GM06990 (cell line): Measurements from ENCODE around the gene OR1A2.
A peak's percentile ranks its signal among the peaks of the same experiment; 100 is the strongest.

Experiments
- DNase-seq: peaks from one replicate; pipeline ENCODE4 v3.0.0-alpha.2; 2011; ENCODE audit not compliant: insufficient read length; ENCODE audit errors: extremely low read depth
- H3K27me3 ChIP-seq: replicated peaks from 2 replicates; pipeline ENCODE4 v1.6.0; 2011; ENCODE audit warnings: low read length; ENCODE audit not compliant: control insufficient read depth, insufficient read depth
- H3K36me3 ChIP-seq: 2 replicates; pipeline ENCODE4 v1.5.1; 2011; ENCODE audit warnings: low read length; ENCODE audit not compliant: control insufficient read depth, insufficient read depth
- H3K4me3 ChIP-seq: replicated peaks from 2 replicates; pipeline ENCODE4 v1.5.1; 2011; ENCODE audit warnings: low read depth, mild to moderate bottlenecking, control low read depth, low read length
- TF ChIP-seq, protein P1 (sequence below): IDR thresholded peaks from 2 replicates; pipeline ENCODE4 v1.5.1; 2011; ENCODE audit warnings: low read length, control low read depth, mild to moderate bottlenecking, inconsistent platforms; ENCODE audit not compliant: insufficient read depth, poor library complexity, severe bottlenecking

Gene OR1A2, protein sequence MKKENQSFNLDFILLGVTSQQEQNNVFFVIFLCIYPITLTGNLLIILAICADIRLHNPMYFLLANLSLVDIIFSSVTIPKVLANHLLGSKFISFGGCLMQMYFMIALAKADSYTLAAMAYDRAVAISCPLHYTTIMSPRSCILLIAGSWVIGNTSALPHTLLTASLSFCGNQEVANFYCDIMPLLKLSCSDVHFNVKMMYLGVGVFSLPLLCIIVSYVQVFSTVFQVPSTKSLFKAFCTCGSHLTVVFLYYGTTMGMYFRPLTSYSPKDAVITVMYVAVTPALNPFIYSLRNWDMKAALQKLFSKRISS

DNA sequence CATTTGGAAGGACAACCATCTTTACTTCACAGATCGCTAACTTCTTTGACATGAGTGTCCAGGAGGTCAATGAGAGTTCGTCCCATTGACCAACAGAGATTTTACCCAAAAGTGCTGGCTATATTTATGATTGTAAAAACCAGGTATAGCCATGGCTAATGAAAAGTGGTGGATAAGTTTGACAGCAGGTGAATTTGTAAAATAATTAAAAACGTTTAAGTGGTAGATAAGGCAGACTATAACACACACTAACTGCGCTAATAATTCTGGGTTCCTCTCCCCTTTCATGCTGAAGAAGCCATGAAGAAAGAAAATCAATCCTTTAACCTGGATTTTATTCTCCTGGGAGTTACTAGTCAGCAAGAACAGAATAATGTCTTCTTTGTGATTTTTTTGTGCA, at the start of gene OR1A2:
Gene OR1A2, plus strand, starts transcription at position 301 of the 400 bp plus-strand sequence. Its CDS starts 0 bp downstream, at position 301.
- DNase-seq, result no peak
- Histone ChIP-seq H3K27me3 (no peaks in the 10 kb centered on the region), H3K4me3 (no peak within 1 kb of the TSS), H3K36me3 (no peaks in the 10 kb centered on the region)
- TF ChIP-seq, protein P1, sequence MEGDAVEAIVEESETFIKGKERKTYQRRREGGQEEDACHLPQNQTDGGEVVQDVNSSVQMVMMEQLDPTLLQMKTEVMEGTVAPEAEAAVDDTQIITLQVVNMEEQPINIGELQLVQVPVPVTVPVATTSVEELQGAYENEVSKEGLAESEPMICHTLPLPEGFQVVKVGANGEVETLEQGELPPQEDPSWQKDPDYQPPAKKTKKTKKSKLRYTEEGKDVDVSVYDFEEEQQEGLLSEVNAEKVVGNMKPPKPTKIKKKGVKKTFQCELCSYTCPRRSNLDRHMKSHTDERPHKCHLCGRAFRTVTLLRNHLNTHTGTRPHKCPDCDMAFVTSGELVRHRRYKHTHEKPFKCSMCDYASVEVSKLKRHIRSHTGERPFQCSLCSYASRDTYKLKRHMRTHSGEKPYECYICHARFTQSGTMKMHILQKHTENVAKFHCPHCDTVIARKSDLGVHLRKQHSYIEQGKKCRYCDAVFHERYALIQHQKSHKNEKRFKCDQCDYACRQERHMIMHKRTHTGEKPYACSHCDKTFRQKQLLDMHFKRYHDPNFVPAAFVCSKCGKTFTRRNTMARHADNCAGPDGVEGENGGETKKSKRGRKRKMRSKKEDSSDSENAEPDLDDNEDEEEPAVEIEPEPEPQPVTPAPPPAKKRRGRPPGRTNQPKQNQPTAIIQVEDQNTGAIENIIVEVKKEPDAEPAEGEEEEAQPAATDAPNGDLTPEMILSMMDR, result no peak

DNA sequence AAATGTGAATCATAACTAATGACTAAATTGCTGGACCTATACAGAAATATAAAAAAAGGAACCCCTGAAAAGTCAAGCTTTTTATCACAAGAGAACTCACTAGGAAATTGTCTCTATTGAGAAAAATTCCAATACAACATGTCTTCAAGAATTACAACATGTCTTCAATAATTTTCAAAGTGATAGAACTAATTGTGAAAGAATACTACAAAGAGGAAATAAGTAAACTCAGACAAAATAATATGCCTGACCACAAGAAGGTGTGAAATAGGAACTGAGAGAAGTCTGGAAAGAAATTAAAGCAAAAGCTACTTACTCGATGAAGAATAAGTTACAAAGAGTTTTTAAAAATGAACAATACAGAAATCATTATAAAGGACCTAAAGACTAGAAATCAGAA, 40.1 kb upstream of the OR1A2 start:
- no peaks in the 10 kb centered on the region for H3K36me3 ChIP-seq
- DNase-seq, result no peak
- TF ChIP-seq, protein P1, result no peak
- H3K4me3 ChIP-seq, result no peak overlapping the region
- H3K27me3 ChIP-seq, result no peaks in the 10 kb centered on the region; the same call in 1 of the 2 replicates

DNA sequence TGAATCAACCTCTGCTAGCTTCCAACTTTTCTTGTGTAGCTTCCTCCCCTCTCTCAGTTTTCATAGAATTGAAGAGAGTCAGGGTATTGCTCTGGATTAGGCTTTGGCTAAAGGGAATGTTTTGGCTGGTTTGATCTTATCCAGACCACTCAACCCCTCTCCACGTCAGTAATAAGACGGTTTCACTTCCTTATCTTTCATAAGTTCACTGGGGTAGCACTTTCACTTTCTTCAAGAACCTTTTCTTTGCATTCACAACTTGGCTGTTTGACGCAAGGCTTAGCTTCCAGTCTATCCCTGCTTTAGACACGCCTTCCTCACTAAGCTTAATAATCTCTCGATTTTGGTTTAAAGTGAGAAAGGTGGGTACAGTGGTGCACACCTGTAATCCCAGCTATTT, 29.7 kb upstream of the OR1A2 start:
- H3K27me3 ChIP-seq, result no peaks in the 10 kb centered on the region
- H3K4me3 ChIP-seq, result no peak overlapping the region
- TF ChIP-seq, protein P1, result no peak
- peak; percentile 20 for DNase-seq
- H3K36me3 ChIP-seq, result no peaks in the 10 kb centered on the region

DNA sequence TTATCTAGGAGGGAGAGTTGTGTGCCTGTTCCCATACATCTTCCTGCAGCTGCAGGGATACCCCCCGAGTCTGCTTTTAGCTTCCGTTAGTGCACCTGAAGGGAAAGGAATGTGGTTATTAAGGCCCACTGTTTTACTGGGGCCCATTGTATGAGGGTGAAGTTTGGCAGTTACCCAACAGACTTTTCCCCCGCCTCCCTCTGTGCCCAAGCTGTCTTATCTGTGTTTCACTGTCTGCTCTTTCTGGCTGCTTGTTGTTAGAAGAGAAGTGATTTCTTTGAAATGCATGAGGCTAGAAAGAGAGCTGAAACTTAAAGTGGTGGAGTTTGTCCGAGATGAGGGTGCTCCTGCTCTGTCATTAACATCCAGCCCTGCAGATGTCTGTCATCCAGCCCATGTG, 7.4 kb upstream of the OR1A2 start:
- Histone ChIP-seq H3K27me3 (no peaks in the 10 kb centered on the region; the same call in 1 of the 2 replicates), H3K36me3 (no peaks in the 10 kb centered on the region), H3K4me3 (no peak overlapping the region)
- TF ChIP-seq, protein P1, result no peak
- DNase-seq, result no peak

DNA sequence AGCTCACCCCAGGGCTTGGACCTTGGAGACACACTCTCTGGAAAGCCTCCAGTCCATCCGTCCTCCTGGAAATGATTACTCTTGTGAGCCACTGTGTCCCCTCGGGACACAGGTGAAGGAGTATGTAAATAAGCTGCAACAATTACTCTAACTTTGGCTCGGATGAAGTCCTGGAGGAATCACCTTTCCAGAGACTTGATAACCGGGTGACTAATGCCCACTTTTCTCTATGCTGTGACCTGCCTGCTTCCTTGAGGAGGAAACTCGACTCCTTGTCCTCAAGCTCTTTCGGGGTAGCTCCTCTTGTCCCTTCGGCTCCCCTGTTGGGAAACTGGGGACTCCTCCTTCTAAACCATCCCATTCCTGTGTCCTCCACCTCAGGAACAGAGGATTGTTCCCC, 10.0 kb downstream of the OR1A2 start, which contains the start of gene OR1A1:
Gene OR1A1, plus strand, starts transcription at position 301 of the 400 bp plus-strand sequence. CDS start 7,954 bp downstream, outside the sequence.
- TF ChIP-seq, protein P1, result no peak
- H3K36me3 ChIP-seq, result no peaks in the 10 kb centered on the region
- H3K27me3 ChIP-seq, result no peaks in the 10 kb centered on the region
- DNase-seq, result no peak
- no peak within 1 kb of the TSS for H3K4me3 ChIP-seq
